Inflammatory macrophage treated with lipopolysaccharide for 1 hour (primary cell): ENCODE results near the gene MEF2A.
A peak's percentile ranks its signal among the peaks of the same experiment; 100 is the strongest.

Experiments
- DNase-seq, 2 donors: peaks; one replicate each; pipeline ENCODE4 v3.0.0-alpha.2; 2020 to 2022

The MEF2A gene

GRCh38 chr15:99564221-99565048 is 1.3 kb upstream of the MEF2A start:
- DNase-seq, result peak; percentile 82 to 90

- DNase-seq, result no peak
Observed at GRCh38 chr15:99565049-99565298, 810 bp upstream of the MEF2A start.

GRCh38 chr15:99566157-99566897 is 543 bp downstream of the MEF2A start:
- peak; percentile 34 to 40 for DNase-seq

- DNase-seq, result peak in 1 of 2 donors; percentile 54
Observed at GRCh38 chr15:99568625-99569352, 3.0 kb downstream of the MEF2A start.

GRCh38 chr15:99571299-99571698 is 5.5 kb downstream of the MEF2A start:
- DNase-seq, result no peak

GRCh38 chr15:99574048-99574447 is 8.3 kb downstream of the MEF2A start:
- DNase-seq, result no peak

- DNase-seq, result no peak
Observed at GRCh38 chr15:99574502-99574901, 8.7 kb downstream of the MEF2A start.

GRCh38 chr15:99578809-99579208 is 13.0 kb downstream of the MEF2A start:
- DNase-seq, result no peak

- no peak for DNase-seq
Observed at GRCh38 chr15:99580076-99580475, 14.3 kb downstream of the MEF2A start.

- no peak for DNase-seq
Observed at GRCh38 chr15:99582508-99582960, 16.8 kb downstream of the MEF2A start.

GRCh38 chr15:99584081-99584600 is 18.4 kb downstream of the MEF2A start:
- DNase-seq, result peak in 1 of 2 donors; percentile 39

GRCh38 chr15:99586121-99586520 is 20.3 kb downstream of the MEF2A start:
- DNase-seq, result no peak

GRCh38 chr15:99589801-99590200 is 24.0 kb downstream of the MEF2A start:
- no peak for DNase-seq

- no peak for DNase-seq
Observed at GRCh38 chr15:99590913-99591646, 25.3 kb downstream of the MEF2A start.

GRCh38 chr15:99592145-99592791 is 26.5 kb downstream of the MEF2A start:
- peak in 1 of 2 donors; percentile 29 for DNase-seq

GRCh38 chr15:99593070-99593469 is 27.3 kb downstream of the MEF2A start:
- peak; percentile 24 to 39 for DNase-seq

GRCh38 chr15:99594916-99595315 is 29.1 kb downstream of the MEF2A start:
- no peak for DNase-seq

- DNase-seq, result no peak
Observed at GRCh38 chr15:99598296-99598695, 32.5 kb downstream of the MEF2A start.

GRCh38 chr15:99603828-99604227 is 38.0 kb downstream of the MEF2A start:
- no peak for DNase-seq

GRCh38 chr15:99604865-99605264 is 39.1 kb downstream of the MEF2A start:
- no peak for DNase-seq

- DNase-seq, result no peak
Observed at GRCh38 chr15:99605490-99605931, 39.7 kb downstream of the MEF2A start.

GRCh38 chr15:99605990-99606389 is 40.2 kb downstream of the MEF2A start:
- DNase-seq, result no peak
